NCI-H187 treated with DMSO at 0.1 percent for 48 hours (cell line): ENCODE measurements around the gene GHITM.
A peak's percentile ranks its signal among the peaks of the same experiment; 100 is the strongest.
"Not testable (repeated sequence)": the region's sequence is repeated elsewhere in the genome, so short reads cannot be mapped to it uniquely, and the experiment has no call there.

ENCODE experiments used
- DNase-seq: peaks from one replicate; lab custom pipeline; 2025; lab: John Stamatoyannopoulos, UW

Gene GHITM, protein sequence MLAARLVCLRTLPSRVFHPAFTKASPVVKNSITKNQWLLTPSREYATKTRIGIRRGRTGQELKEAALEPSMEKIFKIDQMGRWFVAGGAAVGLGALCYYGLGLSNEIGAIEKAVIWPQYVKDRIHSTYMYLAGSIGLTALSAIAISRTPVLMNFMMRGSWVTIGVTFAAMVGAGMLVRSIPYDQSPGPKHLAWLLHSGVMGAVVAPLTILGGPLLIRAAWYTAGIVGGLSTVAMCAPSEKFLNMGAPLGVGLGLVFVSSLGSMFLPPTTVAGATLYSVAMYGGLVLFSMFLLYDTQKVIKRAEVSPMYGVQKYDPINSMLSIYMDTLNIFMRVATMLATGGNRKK

DNA sequence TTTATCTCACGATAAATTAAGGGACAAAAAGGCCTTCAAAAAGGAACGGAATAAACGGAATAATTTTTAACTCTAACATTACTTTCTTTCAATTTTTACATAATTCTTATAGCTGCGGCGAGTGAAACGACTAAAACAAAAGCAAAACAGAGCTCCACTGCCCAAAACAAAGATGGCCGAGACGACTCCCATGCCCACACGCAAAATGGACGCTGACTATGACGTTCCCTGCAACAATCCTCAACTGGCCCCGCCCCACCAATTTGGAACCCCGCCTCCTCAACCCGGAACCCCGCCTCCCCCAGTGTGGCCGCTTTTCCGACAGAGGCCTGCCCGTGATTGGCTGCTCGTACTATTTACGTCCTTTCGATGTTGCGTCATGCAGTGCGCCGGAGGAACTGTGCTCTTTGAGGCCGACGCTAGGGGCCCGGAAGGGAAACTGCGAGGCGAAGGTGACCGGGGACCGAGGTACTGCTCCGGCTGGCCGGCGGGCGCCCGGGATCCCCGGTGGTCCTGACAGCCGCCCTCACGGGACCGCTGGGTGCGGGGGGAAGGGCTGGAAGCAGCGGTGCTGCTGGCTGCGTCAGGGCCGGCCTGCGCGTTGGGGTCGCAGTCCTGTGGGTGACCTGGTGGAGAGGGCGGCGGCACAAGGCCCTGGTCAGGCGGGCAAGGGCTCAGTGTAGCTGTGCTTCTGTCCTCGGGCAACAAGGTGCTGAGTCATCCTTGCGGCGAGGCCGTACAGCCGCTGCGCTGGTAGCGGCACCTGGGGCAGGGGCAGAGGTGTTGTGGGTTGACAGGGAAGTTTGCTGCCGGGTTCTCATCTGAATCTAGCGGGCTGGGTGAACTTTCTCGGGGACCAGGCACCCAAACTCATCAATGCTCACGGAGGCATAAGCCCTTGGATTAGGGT, at the start of gene GHITM:
Gene GHITM (plus strand): TSS at position 384 of the 910 bp plus-strand sequence. CDS start 1,992 bp downstream, outside the sequence.
- DNase-seq: peak; percentile 63

DNA sequence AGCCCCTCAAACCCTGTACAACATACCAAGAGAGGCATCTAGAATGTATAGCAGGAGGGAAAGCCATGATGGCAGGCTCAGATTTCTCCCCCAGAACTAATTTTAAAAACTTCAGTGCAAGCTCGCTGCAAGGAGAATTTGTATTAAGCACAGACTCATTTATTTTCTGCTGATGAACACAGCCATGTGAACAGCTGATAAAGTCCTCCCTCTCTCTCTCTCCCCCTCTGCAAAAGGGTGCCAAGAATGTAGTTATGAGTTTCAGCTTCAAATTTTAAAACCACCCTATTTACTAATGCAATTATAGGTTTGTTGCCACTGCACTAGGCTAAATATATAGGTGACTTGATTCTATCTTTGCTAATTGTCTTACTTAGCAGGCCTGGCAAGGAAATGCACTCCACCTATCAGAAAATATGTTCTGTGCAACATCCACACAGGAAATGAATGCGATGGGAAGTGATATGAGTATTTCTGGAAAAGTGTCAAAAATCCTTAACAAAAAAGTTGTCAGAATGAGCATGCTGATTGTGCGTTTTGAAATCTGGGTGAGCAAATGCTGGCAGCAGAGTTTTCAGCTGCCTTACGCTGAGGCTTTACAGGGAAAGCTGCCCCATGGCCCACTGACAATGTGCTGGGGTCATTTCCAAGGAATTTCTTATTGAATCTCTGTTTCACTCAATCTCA, 43.4 kb upstream of the GHITM start:
- DNase-seq: no peak

DNA sequence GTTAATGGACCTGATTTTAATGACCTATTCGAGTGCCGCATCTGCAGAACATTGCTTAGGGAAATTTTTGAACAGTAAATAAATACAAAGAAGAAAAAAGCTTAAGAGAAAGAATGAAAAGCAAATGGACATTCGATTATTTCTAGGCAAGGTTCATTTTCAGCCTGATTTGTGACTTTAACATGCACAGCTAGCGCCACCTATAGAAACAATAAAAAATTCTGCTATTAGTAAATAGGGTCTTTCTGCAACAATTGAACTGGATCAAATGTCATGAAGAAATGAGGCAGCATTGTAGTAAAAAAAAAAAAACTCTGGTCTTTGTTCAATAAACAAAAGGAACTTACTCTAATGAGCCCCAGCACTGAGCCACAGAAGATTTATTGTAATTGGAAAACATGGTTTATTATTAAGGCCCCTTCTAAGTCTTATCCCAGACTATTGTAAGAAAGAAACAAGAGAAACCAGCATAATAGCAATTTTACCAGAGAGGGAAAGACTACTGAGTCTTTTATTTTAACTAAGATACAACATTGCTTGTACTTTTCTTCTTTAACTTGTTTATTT, 41.4 kb upstream of the GHITM start:
- no peak for DNase-seq

DNA sequence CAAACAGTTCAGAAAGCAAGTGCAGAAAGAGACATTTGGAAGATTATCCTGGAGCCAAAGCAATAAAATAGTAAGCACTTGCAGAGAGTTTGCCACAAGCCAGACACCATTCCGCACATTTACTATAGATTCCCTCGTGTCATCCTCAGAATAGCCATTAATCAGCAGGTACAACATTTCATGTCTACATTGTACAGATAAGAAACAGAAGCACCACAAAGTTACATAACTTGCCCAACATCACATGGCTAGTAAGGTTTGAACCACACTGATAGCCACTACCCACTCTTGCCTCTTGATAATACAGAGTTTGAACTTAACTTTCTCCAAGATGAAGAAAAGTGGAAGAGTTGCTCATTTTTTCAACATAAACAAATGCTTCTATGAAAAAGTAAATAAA, 40.6 kb upstream of the GHITM start:
- DNase-seq: no peak

DNA sequence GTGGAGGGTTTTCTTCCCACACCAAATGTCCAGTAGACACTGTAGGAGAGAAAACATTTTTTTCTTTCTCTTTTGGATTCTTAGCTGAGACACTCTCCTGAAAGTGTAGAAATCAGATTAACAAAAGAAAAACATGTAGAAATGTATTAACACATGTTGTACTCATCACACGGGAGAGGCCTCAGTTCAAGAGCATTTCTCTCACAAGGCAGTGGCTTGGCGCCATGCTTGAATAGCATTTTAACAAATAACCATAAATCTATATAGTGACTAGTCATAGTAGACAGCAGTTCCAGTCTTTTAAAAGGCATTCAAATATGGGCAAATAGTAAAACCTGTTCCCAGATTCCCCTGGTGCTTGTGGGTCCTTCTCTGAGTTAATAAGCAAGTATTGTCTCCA, 38.3 kb upstream of the GHITM start:
- no peak for DNase-seq

DNA sequence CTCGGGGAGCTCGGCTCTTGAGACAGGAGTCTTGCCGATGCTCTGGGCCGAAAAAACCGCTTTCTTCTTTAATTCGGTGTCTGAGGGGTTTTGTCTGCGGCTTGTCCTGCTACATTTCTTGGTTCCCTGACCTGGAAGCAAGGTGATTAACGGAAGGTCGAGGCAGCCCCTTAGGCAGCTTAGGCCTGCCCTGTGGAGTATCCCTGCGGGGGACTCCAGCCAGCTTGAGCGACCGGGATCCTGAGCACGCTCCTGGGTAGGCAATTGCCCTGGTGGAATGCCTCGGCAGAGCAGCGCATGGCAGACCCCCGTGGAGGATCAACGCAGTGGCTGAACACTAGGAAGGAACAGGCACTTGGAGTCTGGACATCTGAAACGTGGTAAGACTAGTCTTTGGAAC, 30.5 kb upstream of the GHITM start:
- no peak for DNase-seq

DNA sequence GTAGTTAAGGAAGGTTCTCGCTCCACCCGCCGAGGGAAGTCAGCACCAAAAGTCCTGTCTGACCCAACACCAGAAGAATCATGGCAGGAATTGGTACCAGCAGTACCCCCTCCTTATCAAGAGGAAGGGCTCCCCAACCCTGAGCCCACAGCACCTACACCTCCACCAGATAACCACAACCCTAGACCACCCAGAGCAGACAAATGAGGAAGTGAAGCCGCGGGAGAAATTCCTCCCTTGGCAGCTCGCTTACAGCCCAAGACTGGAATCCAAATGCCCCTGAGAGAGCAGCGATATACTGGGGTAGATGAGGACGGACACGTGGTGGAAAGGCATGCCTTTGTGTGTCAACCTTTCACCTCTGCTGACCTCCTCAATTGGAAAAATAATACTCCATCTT, 29.5 kb upstream of the GHITM start:
- not testable (repeated sequence) for DNase-seq

DNA sequence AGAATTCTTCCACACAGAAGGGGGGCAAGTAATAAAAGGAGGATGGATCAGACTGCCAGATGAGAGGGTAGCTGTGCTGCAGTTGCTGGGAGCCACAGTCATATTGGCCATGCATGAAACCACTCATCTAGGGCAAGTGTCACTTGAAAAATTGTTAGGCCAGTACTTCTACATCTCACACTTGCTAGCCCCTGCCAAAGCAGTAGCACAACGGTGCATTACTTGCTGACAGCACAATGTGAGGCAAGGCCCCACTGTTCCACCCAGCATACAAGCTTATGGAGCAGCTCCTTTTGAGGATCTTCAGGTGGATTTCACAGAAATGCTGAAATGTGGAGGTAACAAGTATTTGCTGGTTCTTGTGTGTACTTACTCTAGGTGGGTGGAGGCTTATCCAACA, 25.8 kb upstream of the GHITM start:
- DNase-seq: not testable (repeated sequence)

DNA sequence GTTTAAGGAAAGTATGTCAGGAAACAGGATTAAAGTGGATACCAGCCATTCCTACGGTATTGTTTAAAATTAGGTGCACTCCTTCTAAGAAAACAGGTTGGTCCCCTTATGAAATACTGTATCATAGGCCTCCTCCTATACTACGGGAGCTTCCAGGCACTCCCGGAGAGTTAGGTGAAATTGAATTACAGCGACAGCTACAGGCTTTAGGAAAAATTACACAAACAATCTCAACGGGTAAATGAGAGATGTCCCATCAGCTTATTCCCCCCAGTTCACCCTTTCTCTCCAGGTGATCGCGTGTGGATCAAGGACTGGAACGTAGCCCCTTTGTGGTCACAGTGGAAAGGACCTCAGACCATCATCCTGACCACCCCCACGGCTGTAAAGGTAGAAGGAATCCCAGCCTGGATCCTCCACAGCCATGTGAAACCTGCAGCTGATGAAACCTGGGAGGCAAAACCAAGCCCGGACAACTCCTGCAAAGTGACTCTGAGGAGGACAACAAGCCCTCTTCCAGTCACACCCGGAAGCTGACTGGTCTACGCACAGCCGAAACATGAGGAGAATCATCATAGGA, 25.1 kb upstream of the GHITM start:
- DNase-seq: no peak

DNA sequence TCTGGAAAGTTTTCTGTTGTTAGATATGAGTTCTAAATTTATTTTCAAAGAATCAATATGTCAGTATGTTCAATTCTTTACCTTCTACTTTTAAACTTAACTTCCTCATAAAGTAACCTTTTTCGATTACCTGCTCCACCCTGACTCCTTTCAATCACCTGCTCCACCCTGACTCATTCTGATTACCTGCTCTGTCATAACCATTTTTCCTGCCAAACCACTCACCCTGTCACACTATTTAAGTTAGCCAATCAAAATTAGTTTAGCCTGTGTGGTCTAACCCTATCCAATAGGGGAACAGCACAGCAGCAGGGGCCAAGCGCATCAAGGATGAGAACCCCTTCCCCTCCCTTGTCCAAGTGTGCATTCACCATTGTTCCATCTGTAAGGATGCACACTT, 22.1 kb upstream of the GHITM start:
- DNase-seq: not testable (repeated sequence)

DNA sequence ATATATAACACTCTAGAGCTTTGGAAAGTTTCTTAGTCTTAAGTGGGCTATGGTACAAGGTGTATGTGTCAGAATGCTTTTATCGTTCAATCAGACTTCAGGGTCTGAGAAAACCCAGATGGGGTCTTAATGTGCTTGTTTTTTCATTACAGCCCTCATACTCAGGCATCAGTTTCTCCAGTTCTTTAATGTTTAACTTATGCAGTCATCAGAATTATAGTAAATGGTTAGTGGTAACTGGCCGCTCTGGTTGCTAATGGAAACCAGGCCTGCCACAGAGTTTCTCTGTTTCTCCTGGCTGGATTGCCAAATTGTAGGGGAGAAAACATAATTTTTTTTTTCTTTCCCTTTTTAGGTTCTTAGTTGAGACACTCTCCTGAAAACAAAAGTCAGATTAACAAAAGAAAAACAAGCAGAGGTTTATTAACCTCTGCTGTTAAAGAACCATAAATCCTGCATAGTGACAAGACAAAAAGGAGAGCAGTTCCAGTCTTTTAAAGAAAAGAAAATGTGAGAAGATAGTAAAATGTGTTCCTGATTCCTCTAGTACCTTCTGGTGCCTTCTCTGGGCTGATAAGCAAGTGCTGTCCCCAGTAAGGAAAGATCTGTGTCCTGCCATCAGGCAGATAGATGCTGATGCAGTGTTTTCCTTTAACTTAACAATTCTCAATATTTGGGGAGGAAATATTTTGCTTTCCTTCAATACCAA, 21.5 kb upstream of the GHITM start:
- no peak for DNase-seq

DNA sequence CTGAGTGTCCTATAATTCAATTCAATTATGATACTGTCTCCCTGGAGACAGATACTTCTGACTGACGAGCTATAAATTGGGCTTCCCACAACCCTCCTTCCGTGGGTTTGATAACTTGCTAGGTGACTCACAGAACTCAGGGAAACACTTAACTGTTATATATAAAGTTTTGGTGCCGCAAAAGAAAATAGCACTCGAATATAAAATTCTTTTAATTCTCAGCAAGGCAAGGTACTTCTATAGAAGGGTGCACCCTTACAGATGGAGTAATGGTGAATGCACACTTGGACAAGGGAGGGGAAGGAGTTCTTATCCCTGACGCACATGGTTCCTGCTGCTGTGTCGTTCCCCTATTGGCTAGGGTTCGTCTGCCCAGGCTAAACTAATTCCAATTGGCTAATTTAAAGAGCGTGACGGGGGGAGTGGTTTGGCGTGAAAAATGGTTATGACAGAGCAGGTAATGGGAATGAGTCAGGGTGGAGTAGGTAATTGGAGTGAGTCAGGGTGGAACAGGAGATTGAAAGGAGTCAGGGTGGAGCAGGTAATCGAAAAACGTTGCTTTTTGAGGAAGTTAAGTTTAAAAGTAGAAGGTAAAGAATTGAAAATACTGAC, 20.8 kb upstream of the GHITM start:
- DNase-seq: no peak

DNA sequence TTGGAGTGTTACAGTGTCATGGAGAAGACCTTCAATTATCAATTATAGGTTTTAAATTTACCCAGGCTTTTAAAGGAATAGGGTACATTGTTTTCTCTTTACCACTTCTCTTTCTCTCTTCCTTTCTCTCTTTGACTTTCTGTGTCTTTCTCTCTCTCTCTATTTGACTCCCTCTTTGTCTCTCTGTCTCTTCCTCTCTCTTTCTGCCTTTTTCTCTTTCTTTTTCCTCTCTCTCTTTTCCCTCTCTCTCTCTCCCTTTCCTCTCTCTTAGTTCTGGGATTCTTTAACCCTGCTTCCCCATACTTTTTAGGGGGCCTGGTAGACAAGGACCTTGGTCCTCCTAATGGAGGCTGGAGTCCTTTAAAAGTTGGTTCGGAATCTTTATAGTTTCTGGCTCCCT, 15.9 kb upstream of the GHITM start:
- no peak for DNase-seq

DNA sequence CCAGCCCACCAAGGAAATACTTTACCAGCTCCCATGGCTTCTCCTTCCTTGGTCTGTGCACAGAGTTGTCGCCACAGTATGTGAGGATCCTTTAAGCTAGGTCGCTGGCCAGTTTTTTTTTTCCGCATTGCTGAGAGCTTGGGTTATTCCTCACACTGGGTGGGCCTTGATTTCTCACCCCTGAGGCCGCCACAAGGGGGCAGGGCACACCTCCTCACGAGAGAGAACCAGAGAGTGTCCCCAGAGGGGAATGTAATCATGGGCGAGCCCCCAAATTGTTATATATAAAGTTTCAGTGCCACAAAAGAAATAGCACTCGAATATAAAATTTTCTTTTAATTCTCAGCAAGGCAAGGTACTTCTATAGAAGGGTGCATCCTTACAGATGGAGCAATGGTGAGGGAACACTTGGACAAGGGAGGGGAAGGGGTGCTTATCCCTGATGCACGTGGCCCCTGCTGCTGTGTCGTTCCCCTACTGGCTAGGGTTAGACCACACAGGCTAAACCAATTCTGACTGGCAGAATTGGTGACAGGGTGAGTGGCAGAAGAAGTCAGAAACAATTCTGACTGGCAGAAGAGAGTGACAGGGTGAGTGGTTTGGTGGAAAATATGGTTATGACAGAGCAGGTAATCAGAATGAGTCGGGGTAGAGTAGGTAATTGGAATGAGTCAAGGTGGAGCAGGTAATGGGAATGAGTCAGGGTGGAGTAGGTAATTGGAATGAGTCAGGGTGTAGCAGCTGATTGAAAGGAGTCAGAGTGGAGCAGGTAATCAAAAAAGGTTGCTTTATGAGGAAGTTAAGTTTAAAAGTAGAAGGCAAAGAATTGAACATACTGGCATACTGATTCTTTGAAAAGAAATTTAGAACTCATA, 13.2 kb upstream of the GHITM start:
- DNase-seq: not testable (repeated sequence)

DNA sequence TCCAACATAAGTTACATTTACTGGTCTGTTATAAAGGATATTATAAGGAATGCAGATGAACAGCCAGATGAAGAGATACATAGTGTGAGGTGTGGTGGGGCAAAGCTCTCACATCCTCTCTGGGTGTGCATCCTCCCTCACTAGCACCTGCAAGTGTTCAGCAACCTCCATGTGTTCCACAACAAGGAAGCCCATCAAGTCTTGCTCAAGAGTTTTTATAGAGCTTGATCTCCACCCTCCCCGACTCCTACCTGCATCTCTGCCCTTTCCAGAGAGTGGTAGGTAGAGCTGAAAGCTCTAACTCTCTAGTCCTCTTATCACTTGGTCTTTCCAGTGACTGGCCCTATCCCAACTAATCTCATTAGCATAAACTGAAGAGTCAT, 12.5 kb upstream of the GHITM start:
- no peak for DNase-seq

DNA sequence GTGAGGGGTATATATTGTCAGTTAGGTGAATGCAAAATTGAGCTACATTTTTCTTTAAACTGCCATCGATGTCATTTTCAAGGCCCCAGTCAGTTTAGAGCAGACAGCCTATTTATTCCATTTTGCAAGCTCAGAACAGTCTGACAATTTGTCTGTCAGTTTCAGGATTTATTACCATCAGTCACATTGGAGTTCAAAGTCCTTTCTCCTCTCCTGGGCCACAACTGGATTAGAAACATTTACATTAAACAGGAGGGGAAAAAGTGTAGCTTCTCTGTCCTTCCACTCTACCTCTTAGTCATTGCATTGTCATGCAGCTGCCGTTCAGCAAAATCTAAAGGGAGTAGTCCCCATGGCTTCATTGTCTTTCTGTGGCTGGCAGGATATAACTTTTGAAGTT, 3.5 kb upstream of the GHITM start:
- no peak for DNase-seq

DNA sequence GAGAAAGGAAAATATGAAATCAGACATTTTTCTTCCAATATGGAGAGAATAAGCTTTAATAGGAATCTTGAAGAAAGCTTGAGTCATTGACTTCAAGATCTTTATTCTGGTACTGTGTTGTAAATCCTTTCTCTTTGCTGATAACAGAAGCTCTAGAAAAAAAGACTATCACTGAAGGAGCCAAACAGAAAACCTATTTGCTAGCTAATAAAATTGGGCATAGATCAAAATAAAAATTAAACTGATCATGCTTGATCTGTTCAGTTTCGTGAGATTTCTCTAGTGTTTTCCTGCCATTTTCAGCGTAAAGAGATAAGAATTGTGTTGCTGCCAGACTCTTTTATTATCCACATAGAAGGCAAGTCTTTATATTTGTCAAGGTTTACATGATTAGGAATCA, 1.5 kb upstream of the GHITM start:
- DNase-seq: no peak

DNA sequence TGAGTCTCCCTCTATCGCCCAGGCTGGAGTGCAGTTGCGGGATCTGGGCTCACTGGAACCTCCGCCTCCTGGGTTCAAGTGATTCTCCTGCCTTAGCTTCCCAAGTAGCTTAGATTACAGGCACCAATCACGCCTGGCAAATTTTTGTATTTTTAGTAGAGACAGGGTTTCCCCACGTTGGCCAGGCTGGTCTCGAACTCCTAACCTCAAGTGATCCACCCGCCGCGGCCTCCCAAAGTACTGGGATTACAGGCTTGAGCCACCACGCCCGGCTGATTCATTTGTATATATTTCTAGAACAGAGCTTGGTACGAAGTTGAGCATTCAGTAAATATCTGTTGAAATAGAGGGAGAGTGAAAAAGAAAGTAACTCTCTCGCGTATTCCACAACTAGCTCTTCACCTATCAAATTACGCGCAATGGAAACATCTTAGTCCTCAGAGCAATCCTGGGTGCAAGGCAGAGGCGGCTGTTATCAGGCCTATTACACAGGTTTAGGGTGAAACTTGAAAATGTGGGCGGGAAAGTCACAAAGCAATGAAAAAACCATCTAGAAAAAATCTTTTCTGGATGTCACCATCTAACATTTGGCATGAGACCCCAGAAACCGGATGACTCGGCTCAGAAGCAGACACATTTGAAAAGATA, 707 bp upstream of the GHITM start:
- no peak for DNase-seq

DNA sequence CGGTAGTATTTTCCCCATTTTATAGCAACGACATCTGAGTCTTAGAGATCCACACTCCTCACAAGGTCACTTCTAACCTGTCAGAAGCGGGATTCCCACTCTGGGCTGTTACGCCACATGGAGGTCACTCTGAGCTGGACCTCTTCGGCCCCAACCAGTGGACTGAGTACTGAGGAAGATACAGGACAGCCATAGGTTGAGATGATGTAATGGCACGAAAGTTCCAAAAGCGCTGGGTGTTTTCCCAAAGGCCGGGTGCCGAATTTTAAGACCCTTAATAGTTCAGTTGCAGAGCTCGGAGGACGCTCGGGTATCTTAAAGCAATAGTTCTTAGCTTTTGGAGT, 699 bp downstream of the GHITM start:
- no peak for DNase-seq

DNA sequence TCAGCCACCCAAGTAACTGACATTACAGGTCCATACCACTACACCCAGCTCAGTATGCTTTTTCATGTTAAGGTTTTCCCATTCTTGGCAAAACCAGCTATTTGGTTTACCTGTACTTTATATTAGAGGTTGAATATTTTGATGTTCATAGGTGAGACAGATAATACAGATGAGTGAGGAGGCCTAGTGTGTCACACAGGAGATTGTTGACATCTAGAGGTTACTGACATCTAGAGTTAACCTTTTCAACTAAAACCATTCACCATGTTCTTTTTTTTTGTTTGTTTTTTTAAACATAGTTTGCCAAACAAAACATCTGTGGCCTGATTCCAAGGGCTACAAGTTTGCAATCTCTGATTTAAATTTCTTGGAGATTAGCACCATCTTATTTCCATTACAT, 8.0 kb downstream of the GHITM start:
- no peak for DNase-seq
